GM23248 (cell line): ENCODE results near the gene C4orf36.

Experiments used
- EZH2 ChIP-seq: fragments of 200-600 bp; sonication (generic); IDR thresholded peaks from 2 replicates; pipeline ENCODE4 v1.6.1; 2018; ENCODE audit warnings: antibody characterized with exemption, mild to moderate bottlenecking; ENCODE audit not compliant: insufficient read depth, poor library complexity, severe bottlenecking
- EZH2phosphoT487 ChIP-seq: fragments of 200-600 bp; sonication (generic); IDR thresholded peaks from 2 replicates; pipeline ENCODE4 v1.6.1; 2018; ENCODE audit warnings: antibody characterized with exemption, moderate library complexity, mild to moderate bottlenecking, low read depth; ENCODE audit not compliant: insufficient read depth

- TF ChIP-seq EZH2, result no peak
- no peak for TF ChIP-seq EZH2phosphoT487
Measured at GRCh38 chr4:86831262-86832130, 60.7 kb downstream of the C4orf36 start.
